ENCODE data around the gene ACER2.

- TF ChIP-seq SUZ12 (IDR thresholded peaks at IDR 0.05) (no peak), FOXM1 (IDR thresholded peaks at IDR 0.05; ENCODE audit: borderline replicate concordance) (no peak), TARDBP (IDR thresholded peaks at IDR 0.05) (no peak), FOXA1 (IDR thresholded peaks at IDR 0.05) (no peak), PKNOX1 (IDR thresholded peaks at IDR 0.05) (no peak), SP1 (IDR thresholded peaks at IDR 0.05) (no peak), HDGF (IDR thresholded peaks at IDR 0.05; ENCODE audit: borderline replicate concordance) (no peak)
Measured at GRCh38 chr9:19386502-19387044, 22.2 kb upstream of the ACER2 start.

Data from HEK293T (cell line).